Measurements from ENCODE around the gene ECD.
A peak's percentile ranks its signal among the peaks of the same experiment; 100 is the strongest.
"Not testable (repeated sequence)": the region's sequence is repeated elsewhere in the genome, so short reads cannot be mapped to it uniquely, and the experiment has no call there.

ECD gene

DNA sequence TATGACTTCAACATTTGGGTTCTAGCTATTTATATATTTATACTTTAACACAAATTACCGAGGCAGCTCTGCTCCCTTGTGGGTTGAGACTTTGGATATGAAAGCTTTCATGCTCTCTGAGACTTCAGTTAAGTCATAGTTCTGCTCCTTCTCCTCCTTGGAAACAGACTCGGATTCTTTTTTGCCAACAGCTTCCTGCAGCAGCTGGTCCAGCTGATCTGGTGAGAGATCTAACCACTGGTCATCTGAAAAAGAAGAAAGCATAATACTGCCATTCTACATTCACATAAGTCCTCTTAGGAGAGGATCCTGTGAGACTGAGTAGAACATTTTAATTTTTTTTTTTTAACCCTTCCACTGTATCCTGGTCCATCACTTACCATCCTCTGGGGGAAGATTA lies 28.6 kb downstream of the ECD start:
- Mint-ChIP-seq H3K36me3 (peaks cover 29 to 31% of the 10 kb centered on the region in 2 donors), H3K4me1 (peaks cover 0 to 5% of the 10 kb centered on the region in 2 donors), H3K9me3 (no peaks in the 10 kb centered on the region), H3K27ac (no peak overlapping the region), H3K27me3 (no peaks in the 10 kb centered on the region), H3K4me3 (no peak overlapping the region)
- DNase-seq (no peak), ATAC-seq (replicated peaks) (no peak)

DNA sequence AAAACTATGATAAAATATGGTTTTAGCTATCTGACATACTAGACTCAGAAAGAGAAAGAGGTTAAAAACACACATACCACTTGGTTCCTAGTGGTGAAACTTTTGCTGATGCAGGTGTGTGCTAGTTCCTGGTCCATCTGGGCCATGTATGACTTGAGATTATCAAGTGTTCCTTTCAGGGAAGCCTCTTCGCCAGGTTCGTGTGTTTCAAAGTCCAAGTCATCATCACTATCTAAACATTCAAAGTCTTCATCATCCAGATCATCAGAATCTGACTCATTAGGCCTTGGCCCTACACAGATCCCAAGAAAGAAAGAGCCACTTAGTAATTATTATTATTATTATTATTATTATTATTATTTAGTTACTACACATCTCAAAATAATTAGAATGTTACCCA lies 31.2 kb downstream of the ECD start:
- peaks cover 9 to 15% of the 10 kb centered on the region in 2 donors for H3K4me1 Mint-ChIP-seq
- H3K27me3 Mint-ChIP-seq, result no peaks in the 10 kb centered on the region
- ATAC-seq (replicated peaks), result no peak
- no peak overlapping the region for H3K4me3 Mint-ChIP-seq
- peaks cover 24 to 27% of the 10 kb centered on the region in 2 donors for H3K36me3 Mint-ChIP-seq
- DNase-seq, result no peak
- H3K9me3 Mint-ChIP-seq, result no peaks in the 10 kb centered on the region
- H3K27ac Mint-ChIP-seq, result peak overlapping the region; percentile 27

DNA sequence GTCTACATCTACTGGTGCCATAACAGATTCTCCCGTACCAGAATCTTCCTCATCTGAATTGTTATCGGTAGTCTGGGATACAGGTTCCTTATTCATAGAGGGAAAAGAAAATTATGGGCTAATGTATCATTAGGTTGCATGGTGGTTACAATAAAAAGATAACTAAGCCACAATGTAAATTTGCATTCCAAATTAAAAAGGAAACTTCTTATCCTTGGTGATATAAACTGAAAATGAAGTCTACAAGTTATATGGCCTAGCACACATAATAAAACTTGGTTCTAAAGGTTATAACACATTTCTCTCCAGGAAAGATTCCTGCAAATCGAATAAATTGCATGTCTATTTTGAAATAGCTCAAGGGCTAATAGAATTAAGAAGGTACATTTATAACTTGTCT lies 33.1 kb downstream of the ECD start:
- H3K27ac Mint-ChIP-seq, result no peak overlapping the region

GRCh38 chr10:73131913-73132686 lies 35.7 kb downstream of the ECD start:
- H3K4me1 Mint-ChIP-seq, result peaks cover 10 to 19% of the 10 kb centered on the region in 2 donors
- peak overlapping the region; percentile 26 to 50 for H3K4me3 Mint-ChIP-seq
- H3K36me3 Mint-ChIP-seq, result peaks cover 28 to 31% of the 10 kb centered on the region in 2 donors
- peak; percentile 33 to 47 for ATAC-seq (replicated peaks)
- DNase-seq, result no peak
- H3K27me3 Mint-ChIP-seq, result no peaks in the 10 kb centered on the region
- peak overlapping the region; percentile 20 for H3K27ac Mint-ChIP-seq
- H3K9me3 Mint-ChIP-seq, result no peaks in the 10 kb centered on the region

More for the DNA sequence above, 33.1 kb downstream of the ECD start:
- H3K4me1 Mint-ChIP-seq, result peaks cover 10 to 23% of the 10 kb centered on the region in 2 donors
- H3K9me3 Mint-ChIP-seq, result no peaks in the 10 kb centered on the region
- H3K4me3 Mint-ChIP-seq, result no peak overlapping the region
- ATAC-seq (replicated peaks) (no peak), DNase-seq (no peak)
- peaks cover 28 to 31% of the 10 kb centered on the region in 2 donors for H3K36me3 Mint-ChIP-seq
- H3K27me3 Mint-ChIP-seq, result no peaks in the 10 kb centered on the region

DNA sequence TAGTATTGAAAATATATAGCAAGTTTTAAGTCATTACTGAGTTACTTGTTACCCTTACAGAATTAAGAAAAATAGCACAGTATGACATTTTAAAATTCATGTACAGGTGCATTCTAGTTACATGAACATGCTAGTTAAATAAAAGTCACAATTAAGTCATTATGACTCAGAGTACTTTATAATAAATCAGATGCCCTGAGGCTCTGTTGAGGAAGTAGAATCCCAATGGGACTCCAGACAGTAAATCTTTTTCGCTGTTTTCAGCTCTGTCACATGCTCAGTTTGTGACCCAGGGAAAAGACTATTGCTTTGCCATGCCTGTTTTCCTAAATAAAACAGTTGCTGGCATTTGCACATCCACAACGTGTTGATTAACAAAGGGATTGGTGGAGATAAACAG lies 36.5 kb downstream of the ECD start:
- no peaks in the 10 kb centered on the region for H3K27me3 Mint-ChIP-seq
- ATAC-seq (replicated peaks) (no peak), DNase-seq (no peak)
- no peak overlapping the region for H3K27ac Mint-ChIP-seq
- H3K9me3 Mint-ChIP-seq, result no peaks in the 10 kb centered on the region
- no peak overlapping the region for H3K4me3 Mint-ChIP-seq
- H3K36me3 Mint-ChIP-seq, result peaks cover 25 to 26% of the 10 kb centered on the region in 2 donors
- H3K4me1 Mint-ChIP-seq, result peaks cover 10 to 19% of the 10 kb centered on the region in 2 donors

- DNase-seq (no peak), ATAC-seq (replicated peaks) (no peak)
- Mint-ChIP-seq H3K27ac (peak overlapping the region; percentile 59), H3K9me3 (no peaks in the 10 kb centered on the region), H3K4me1 (peaks cover 1 to 5% of the 10 kb centered on the region in 2 donors), H3K27me3 (no peaks in the 10 kb centered on the region), H3K36me3 (peaks cover 22 to 27% of the 10 kb centered on the region in 2 donors), H3K4me3 (no peak overlapping the region)
Observed at GRCh38 chr10:73126343-73126742, 41.5 kb downstream of the ECD start.

DNA sequence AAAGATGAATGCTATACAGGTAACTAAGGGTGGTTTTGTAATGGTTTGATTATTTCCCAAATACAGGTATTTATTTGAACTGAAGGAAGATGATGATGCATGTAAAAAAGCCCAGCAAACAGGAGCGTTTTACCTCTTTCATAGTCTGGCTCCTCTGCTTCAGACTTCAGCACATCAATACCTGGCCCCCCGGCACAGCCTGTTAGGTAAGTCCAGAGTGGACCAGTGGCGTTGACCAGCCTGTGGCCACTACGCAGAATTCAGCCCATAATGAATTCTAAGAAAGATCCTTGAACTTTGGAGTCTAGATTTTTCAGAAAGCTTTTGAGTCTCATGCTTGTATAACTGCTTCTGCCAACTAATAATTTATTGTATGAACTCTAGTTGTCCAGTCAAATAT lies 47.9 kb downstream of the ECD start:
- Mint-ChIP-seq H3K27ac (no peak overlapping the region), H3K4me1 (peaks cover 2 to 9% of the 10 kb centered on the region in 2 donors), H3K9me3 (no peaks in the 10 kb centered on the region), H3K36me3 (peaks cover 5 to 19% of the 10 kb centered on the region in 2 donors), H3K27me3 (no peaks in the 10 kb centered on the region), H3K4me3 (no peak overlapping the region)
- DNase-seq, result no peak
- no peak for ATAC-seq (replicated peaks)

- Mint-ChIP-seq H3K36me3 (peaks cover 5 to 19% of the 10 kb centered on the region in 2 donors), H3K9me3 (no peaks in the 10 kb centered on the region), H3K4me3 (no peak overlapping the region), H3K27ac (no peak overlapping the region), H3K27me3 (no peaks in the 10 kb centered on the region), H3K4me1 (peaks cover 2 to 9% of the 10 kb centered on the region in 2 donors)
- ATAC-seq (replicated peaks) (no peak), DNase-seq (no peak)
Observed at GRCh38 chr10:73119457-73119856, 48.4 kb downstream of the ECD start.

- H3K4me3 Mint-ChIP-seq, result peak overlapping the region in 1 of 2 donors; percentile 61
- H3K27ac Mint-ChIP-seq, result peak overlapping the region; percentile 73
- H3K27me3 Mint-ChIP-seq, result no peaks in the 10 kb centered on the region
- ATAC-seq (replicated peaks) (peak; percentile 87 to 88), DNase-seq (no peak)
- H3K4me1 Mint-ChIP-seq, result peaks cover 2 to 9% of the 10 kb centered on the region in 2 donors
- H3K36me3 Mint-ChIP-seq, result peaks cover 3 to 14% of the 10 kb centered on the region in 2 donors
- H3K9me3 Mint-ChIP-seq, result no peaks in the 10 kb centered on the region
Observed at GRCh38 chr10:73117976-73118743, 49.6 kb downstream of the ECD start.

DNA sequence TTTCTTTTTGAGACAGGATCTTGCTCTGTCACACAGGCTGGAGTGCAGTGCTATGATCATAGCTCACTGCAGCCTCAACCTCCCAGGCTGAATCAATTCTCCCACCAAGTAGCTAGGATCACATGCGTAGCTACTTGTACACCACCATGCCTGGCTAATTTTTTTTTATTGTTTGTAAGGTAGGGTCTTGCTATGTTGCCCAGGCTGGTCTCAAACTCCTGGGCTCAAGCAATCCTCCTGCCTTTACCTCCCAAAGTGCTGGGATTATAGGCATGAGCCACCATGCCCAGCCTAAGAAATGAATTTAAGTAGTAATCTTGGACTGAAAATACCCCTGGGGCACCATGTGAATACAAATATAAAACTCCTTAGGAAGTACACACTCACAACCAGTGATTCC lies 51.8 kb downstream of the ECD start:
- H3K36me3 Mint-ChIP-seq, result peaks cover 3 to 10% of the 10 kb centered on the region in 2 donors
- no peaks in the 10 kb centered on the region for H3K9me3 Mint-ChIP-seq
- peaks cover 6 to 15% of the 10 kb centered on the region in 2 donors for H3K4me1 Mint-ChIP-seq
- no peak for ATAC-seq (replicated peaks)
- H3K4me3 Mint-ChIP-seq, result no peak overlapping the region
- no peak for DNase-seq
- no peaks in the 10 kb centered on the region for H3K27me3 Mint-ChIP-seq
- H3K27ac Mint-ChIP-seq, result no peak overlapping the region

DNA sequence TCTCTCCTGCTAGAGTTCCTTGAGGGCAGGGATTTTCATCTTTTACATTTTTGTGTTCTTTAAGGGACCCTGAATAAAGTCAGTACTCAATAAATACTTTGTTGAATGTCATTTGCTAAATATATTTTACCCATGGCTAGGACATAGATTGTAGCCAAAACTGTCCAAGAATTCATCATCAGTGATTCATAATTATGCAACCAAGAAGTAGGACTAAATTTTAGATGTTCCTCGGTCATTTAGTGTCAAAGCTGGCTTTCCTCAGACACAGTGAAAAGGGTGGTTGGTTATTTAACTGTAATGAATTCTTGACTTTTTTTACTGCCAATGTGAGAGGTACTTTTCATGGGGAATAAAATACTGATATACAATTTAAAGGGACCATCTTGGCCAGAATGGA lies 54.3 kb downstream of the ECD start:
- no peak overlapping the region for H3K27ac Mint-ChIP-seq
- peaks cover 9 to 24% of the 10 kb centered on the region in 2 donors for H3K4me1 Mint-ChIP-seq
- DNase-seq (no peak), ATAC-seq (replicated peaks) (no peak)
- peaks cover 16 to 19% of the 10 kb centered on the region in 2 donors for H3K36me3 Mint-ChIP-seq
- H3K4me3 Mint-ChIP-seq, result no peak overlapping the region
- no peaks in the 10 kb centered on the region for H3K27me3 Mint-ChIP-seq
- peaks cover 0 to 2% of the 10 kb centered on the region in 2 donors for H3K9me3 Mint-ChIP-seq

DNA sequence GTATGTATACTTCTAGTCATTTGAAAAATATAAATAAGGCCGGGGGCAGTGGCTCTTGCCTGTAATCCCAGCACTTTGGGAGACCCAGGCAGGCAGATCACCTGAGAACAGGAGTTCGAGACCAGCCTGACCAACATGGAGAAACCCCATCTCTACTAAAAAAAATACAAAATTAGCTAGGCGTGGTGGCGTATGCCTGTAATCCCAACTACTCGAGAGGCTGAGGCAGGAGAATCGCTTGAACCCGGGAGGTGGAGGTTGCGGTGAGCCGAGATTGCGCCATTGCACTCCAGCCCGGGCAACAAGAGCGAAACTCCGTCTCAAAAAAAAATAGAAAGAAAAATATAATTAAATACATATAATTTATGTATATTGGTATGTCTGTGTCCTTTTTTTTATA lies 55.8 kb downstream of the ECD start:
- H3K9me3 Mint-ChIP-seq; H3K4me3 Mint-ChIP-seq; H3K27me3 Mint-ChIP-seq; ATAC-seq (replicated peaks); H3K27ac Mint-ChIP-seq; DNase-seq: not testable (repeated sequence)
- H3K36me3 Mint-ChIP-seq, result peaks cover 23 to 28% of the 10 kb centered on the region in 2 donors
- H3K4me1 Mint-ChIP-seq, result peaks cover 6 to 15% of the 10 kb centered on the region in 2 donors

DNA sequence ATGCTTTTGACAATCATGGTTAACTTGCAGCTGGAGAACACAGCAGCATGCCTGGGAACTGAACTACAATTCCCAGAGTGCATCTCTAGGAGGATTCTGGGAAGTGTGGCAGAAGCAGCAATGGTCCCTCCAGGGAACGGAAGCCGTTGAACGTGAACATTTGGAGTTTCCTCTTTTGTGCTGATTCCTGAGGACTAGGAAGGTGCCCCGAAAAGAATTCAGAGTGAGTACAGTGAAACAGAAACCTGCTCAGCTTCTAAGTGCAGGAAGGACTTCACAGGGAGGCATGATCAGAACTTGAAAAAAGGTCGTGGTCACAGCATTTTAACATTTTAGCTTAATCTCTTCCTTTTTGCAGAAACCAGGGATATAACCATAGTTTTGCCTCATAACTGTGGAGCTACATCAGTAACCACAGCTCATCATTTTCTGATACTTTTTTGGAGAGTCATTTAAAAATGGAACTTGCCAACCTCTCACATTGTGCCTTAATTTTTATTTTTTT lies 57.4 kb downstream of the ECD start, which contains the start of gene NUDT13:
Gene NUDT13 (plus strand): TSS at position 111 of the 505 bp plus-strand sequence. CDS start 3,911 bp downstream, outside the sequence.
- ATAC-seq (replicated peaks), result peak; percentile 86 to 95
- H3K9me3 Mint-ChIP-seq, result peaks cover 0 to 4% of the 10 kb centered on the region in 2 donors
- peaks cover 6 to 15% of the 10 kb centered on the region in 2 donors for H3K4me1 Mint-ChIP-seq
- peaks cover 29 to 34% of the 10 kb centered on the region in 2 donors for H3K36me3 Mint-ChIP-seq
- peak; percentile 54 for DNase-seq
- H3K27ac Mint-ChIP-seq, result peak within 1 kb of the TSS; percentile 93
- H3K4me3 Mint-ChIP-seq, result peak within 1 kb of the TSS; percentile 87 to 90
- no peaks in the 10 kb centered on the region for H3K27me3 Mint-ChIP-seq

DNA sequence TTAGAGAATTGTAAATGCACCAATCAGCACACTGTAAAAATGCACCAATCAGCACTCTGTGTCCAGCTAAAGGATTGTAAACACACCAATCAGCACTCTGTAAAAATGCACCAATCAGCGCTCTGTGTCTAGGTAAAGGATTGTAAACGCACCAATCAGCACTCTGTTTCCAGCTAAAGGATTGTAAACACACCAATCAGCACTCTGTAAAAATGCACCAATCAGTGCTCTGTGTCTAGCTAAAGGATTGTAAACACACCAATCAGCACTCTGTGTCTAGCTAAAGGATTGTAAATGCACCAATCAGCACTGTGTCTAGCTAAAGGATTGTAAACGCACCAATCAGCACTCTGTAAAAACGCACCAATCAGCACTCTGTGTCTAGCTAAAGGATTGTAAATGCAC lies 58.6 kb downstream of the ECD start:
- Mint-ChIP-seq H3K4me1 (peaks cover 6 to 15% of the 10 kb centered on the region in 2 donors), H3K27ac (peak overlapping the region; percentile 31), H3K36me3 (peaks cover 33 to 38% of the 10 kb centered on the region in 2 donors)
- not testable (repeated sequence) for H3K4me3 Mint-ChIP-seq; DNase-seq; H3K9me3 Mint-ChIP-seq; H3K27me3 Mint-ChIP-seq; ATAC-seq (replicated peaks)
